Measurements from ENCODE around the gene KIF12.

KIF12 gene

GRCh38 chr9:114071197-114071795 lies 27.8 kb downstream of the KIF12 start:
- in situ Hi-C loops (cut with MboI; ENCODE audit: low sequenced_read_pairs) = no loop called here

GRCh38 chr9:114070188-114071103 lies 28.6 kb downstream of the KIF12 start:
- in situ Hi-C loops (cut with MboI; ENCODE audit: low sequenced_read_pairs) = no loop called here

DNA sequence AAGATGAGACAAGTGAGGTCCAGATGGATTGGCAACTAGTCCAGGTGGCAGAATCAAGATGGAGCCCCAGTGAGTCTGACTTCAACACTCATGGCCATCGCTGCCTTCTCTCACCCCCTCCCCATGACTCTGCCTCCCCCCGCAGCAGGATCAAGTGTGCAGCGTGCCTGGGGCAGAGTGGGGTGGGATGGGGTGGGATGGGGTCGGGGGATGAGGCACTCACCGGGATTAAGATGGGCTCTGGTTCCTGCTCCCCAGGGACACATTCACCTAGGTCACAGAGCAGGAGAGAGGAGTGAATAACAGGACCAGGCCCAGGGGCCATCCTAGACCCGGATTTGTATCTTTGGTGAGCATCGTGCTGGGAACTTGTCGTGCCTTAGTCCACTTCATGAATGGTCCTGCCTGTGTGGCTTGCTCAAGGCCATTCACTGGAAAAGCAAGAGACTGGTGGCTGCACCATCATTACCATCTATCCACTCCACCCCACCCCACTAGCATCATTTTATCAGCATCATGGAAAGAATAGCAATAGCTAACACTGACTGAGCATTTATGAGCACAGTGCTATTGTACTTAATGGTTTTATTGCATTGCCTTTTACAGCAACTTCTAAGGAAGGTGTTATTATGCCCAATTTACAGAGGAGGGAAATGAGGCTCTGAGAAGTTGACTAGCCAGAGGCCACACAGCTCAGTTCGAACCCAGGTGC lies 29.5 kb downstream of the KIF12 start:
- in situ Hi-C loops (cut with MboI; ENCODE audit: low sequenced_read_pairs) = no loop called here

DNA sequence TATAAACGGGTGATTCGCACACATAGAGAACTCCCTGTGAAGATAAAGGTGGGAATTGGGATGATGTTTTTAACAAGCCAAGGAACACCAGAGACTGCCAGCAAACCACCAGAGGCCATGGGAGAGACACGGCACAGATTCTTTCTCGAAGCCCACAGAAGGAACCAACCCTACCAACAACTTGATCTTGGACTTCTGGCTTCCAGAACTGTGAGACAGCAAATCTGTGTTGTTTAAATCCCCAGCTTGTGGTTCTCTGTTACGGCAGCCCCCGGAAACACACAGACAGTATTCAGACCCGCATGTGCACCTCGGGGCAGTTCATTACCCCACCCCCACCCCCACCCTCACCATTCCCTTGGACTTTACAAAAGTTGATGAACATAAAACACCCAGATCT lies 33.8 kb downstream of the KIF12 start:
- in situ Hi-C loops (cut with MboI; ENCODE audit: low sequenced_read_pairs) = no loop called here

DNA sequence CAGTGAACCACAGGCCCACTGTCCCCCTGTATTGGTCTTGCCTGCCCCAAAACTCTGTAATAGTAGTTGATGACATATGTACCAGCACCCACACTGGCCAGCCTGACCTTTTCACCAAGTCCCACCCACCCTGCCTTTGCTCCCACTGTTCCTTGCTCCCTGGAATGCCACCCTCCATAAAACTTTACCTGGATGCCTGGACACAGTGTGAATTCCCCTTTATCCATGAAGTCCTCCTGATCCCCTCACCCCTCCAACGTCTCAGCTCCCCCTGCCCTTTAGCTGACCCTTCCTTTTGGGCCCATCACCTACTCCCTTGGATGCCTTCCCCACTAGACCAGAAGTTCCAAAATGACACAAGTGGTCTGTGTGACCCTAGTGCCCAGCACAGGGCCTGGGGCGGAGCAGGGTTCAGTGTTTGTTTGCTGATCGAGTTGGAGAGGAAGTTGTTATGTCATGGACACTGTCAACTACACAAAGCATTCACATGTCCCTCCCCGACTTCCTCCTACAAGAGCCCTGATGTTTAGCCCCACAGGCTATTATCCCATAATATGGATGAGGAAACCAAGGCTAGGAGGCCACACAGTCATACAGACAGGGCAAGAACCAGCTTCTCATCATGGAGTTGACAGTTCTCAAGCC lies 37.1 kb downstream of the KIF12 start:
- in situ Hi-C loops (cut with MboI; ENCODE audit: low sequenced_read_pairs) = no loop called here

- in situ Hi-C loops (cut with MboI; ENCODE audit: low sequenced_read_pairs) = no loop called here
These were observed 37.8 kb downstream of the KIF12 start for GRCh38 chr9:114061292-114061691.

DNA sequence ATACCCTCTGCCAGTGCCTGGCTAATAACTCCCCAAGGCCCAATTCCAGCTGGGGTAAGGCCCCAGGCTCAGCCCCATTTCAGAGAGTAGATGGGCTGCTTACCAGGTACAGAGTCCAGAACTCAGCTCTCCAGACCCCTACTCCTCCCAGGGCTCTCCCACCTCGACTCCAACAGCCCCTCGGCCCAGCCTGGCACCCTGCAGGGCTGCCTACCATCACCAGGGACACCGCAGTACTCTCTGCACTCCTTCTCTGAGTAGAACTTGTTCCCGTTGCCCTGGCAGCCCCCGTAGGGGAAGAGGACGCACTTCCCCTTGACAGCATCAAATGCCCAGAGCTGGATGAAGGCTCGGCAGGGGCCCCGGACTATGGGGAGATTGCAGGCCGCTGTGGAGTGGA lies 38.4 kb downstream of the KIF12 start:
- in situ Hi-C loops (cut with MboI; ENCODE audit: low sequenced_read_pairs) = no loop called here

DNA sequence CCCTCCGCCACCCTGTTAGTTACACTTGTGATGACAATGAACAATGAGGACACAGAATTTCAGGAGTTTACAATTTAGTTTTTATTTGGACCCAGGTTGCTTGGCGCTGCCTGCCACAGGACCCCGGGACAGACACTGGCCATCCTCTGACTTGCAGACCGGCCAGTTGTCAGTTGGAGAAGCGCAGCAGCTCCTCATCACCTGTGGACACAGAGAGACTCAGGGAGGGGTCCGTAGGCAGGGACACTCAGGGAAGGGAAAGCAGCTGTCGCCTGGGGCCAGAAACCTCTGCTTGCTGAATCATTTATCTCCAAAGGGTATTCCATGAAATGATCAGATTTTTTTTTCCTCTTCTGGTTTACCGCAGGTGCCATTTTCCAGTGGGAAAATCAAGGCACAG lies 39.0 kb downstream of the KIF12 start:
- in situ Hi-C loops (cut with MboI; ENCODE audit: low sequenced_read_pairs) = no loop called here

GRCh38 chr9:114059047-114059803 lies 39.9 kb downstream of the KIF12 start:
- in situ Hi-C loops (cut with MboI; ENCODE audit: low sequenced_read_pairs) = no loop called here

- in situ Hi-C loops (cut with MboI; ENCODE audit: low sequenced_read_pairs) = no loop called here
These were observed 40.4 kb downstream of the KIF12 start for GRCh38 chr9:114058688-114059046.

- in situ Hi-C loops (cut with MboI; ENCODE audit: low sequenced_read_pairs) = no loop called here
These were observed 41.8 kb downstream of the KIF12 start for GRCh38 chr9:114057161-114057885.

GRCh38 chr9:114056527-114056926 lies 42.6 kb downstream of the KIF12 start:
- in situ Hi-C loops (cut with MboI; ENCODE audit: low sequenced_read_pairs) = no loop called here

DNA sequence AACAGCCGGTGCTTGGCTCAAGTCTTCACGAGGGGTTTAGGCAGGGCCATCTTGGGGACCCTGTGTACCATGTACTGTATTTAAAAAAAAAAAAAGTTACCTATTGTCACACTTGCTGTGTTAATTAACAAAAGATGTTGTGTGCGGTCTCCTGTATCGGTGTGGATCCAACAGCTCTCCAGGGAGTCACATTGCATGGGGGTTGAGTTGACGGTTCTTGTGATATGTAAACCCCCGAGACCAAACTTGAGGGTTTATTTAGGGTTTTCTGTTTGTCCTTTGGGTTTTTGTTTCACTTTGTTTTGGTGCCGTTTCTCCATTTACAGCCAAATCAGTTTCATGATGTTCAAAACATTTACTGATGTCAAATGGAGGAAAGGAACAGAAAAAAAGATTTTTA lies 43.2 kb downstream of the KIF12 start:
- in situ Hi-C loops (cut with MboI; ENCODE audit: low sequenced_read_pairs) = no loop called here

DNA sequence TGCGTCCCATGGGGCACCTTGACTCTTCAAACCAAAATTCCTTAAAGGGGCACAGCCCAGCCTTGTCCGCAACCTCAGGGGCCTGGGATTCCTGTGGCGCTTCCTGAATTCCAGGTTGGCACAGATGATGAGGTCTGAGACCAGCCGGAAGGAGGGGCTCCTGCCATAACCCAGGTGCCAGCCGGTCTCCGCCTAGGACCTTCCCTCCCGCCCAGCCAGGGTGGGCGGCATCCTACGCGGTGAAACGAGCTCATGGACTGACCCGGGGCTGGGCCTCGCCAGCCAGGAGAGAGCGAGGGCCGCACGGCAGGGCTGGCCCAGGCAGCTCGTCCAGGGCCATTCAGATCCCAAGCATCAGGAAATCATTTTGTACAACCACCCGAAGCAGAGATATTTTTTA lies 44.0 kb downstream of the KIF12 start:
- in situ Hi-C loops (cut with MboI; ENCODE audit: low sequenced_read_pairs) = no loop called here

DNA sequence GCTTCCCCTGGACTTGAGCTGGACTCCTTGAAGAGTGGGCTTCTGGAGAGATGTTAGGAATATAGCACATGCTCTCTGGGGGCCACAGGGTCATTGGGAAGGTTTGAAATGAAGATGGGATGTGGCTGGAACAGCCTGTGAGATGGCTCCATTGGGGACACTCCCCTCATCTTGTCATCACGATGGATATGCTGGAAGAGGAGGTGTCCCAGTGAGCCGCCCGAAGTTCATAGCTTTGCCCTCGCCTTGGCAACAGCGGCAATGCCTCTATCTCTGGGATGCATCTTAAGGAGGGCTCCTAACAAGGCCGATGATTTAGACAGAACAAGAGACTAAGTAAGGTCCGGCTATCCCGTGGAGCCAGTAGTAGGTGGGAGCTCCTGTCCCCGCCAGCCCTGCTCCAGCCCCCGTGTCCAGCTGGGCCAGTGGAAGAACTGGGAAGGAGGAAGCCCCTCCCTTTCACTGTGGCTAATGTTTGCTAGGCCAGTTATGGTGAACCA lies 44.9 kb downstream of the KIF12 start:
- in situ Hi-C loops (cut with MboI; ENCODE audit: low sequenced_read_pairs) = no loop called here

DNA sequence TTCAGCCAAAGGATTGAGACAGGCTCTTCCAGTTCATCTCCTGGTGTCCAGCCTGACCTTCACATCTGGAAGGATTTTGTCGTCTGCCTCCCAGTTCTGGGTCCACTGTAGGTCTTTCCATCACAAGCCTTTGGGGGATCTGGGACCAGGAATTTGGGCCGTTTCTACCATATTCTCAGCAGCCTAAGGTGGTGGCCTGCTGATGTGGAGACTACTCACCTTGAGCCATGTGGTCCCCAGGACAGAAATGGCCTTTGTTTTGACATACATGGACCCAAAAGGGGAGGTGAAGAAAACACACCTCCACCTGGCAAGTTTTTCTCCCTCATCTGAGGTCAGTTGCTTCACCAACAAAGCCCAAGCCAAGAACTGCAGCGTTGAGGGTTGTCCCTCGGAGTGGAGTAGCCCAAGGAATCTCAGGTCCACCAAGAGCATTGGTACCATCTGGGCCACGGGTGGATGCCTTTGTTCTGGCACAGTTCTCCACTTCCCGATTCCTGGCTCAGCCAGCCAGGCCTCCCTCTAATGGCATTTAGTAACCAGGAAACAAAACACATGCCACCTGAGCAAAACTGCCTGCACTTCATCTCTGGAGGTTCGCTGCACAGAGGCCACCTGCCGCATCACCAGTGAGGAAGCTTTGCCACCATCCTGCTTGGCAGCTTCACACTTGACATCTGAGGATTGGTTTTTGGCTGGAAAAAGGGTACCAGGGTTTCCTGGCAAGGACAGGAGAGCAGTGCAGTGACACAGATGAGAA lies 45.7 kb downstream of the KIF12 start:
- in situ Hi-C loops (cut with MboI; ENCODE audit: low sequenced_read_pairs) = no loop called here

DNA sequence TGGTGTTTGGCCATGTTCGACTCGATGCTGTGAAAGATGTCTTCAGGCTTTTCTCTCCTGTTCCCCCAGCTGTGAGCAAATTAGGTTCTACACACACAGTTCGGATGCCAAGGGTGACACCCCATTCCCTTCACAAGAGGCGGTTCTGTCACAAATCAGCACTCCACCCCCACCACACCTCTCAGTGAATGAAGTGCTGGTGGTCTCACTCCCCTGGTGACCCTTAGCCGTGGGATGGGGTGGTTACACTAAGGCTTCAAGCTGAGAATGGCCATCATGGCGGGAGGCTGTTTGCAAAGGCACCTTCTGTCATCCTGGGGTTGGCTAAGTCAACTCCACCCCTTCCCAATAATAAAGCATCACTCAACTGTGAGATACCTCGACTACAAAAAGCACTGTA lies 47.4 kb downstream of the KIF12 start:
- in situ Hi-C loops (cut with MboI; ENCODE audit: low sequenced_read_pairs) = no loop called here

- in situ Hi-C loops (cut with MboI; ENCODE audit: low sequenced_read_pairs) = no loop called here
These were observed 47.8 kb downstream of the KIF12 start for GRCh38 chr9:114051281-114051680.

DNA sequence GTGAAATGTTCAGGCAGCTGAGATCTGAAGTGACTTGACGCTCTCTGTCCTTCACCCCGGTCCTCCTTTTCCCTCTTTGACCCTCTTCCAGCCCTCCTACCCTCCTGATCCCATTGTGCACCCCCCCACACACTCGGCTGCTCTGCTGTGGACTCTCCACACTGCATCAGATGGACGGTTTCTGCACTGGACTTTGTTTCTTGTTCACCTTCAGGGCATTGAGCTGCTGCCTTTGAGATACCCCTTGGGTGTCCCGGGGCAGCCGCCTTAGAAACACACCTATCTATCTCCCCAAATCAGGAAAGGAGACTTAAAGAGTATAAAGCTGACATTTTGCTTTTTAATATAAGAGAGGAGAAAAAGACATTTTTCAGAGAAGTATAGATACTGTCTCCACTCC lies 48.4 kb downstream of the KIF12 start:
- in situ Hi-C loops (cut with MboI; ENCODE audit: low sequenced_read_pairs) = no loop called here
